Upper lobe of right lung (tissue), 1 donor: ENCODE measurements around the gene RFTN2. TPM values are rescaled to one million over a fixed set of nuclear protein-coding genes. Genes with fewer than 3 reads are reported as not detected.

ENCODE experiments used
- ATAC-seq: fragments of 200-7000 bp; cut with Tn5 transposase; one replicate; pipeline ENCODE4 v1.9.1; 2020; ENCODE audit warnings: mild to moderate bottlenecking, moderate library complexity
- DNase-seq: peaks from one replicate; pipeline ENCODE4 v3.0.0-alpha.2; 2020
- H3K27ac ChIP-seq: fragments of 200-600 bp; one replicate; pipeline ENCODE4 v1.8.0; 2022
- H3K27me3 ChIP-seq: fragments of 200-600 bp; one replicate; pipeline ENCODE4 v1.8.0; 2022; ENCODE audit warnings: mild to moderate bottlenecking
- H3K36me3 ChIP-seq: fragments of 200-600 bp; one replicate; pipeline ENCODE4 v1.8.0; 2022
- H3K4me1 ChIP-seq: fragments of 200-600 bp; one replicate; pipeline ENCODE4 v1.8.0; 2022
- H3K4me3 ChIP-seq: fragments of 200-600 bp; one replicate; pipeline ENCODE4 v1.8.0; 2022; ENCODE audit warnings: mild to moderate bottlenecking
- H3K9me3 ChIP-seq: fragments of 200-600 bp; one replicate; pipeline ENCODE4 v1.8.0; 2022
- intact Hi-C: fragments of 100-400 bp; cut with DNase I; formaldehyde crosslinking; loops from one replicate; pipeline ENCODE4 v1.11.0; 2022
- total RNA-seq: library from RNA; stranded (reverse); fragmentation: NEBNext Ultra II Directional; extraction: Animal tissue kit (Norgen Biotek cat#: 25700); gene quantifications from one replicate; pipeline ENCODE4 v1.2.1, GENCODE V29; 2021
- TF ChIP-seq, protein P1 (sequence below): fragments of 200-600 bp; IDR thresholded peaks from one replicate; pipeline ENCODE4 v1.8.0; 2022; ENCODE audit warnings: antibody characterized with exemption
- donor health status: DM: no; HTN: yes; CAD: no; lungs with severe emphysema.

The RFTN2 gene
- total RNA-seq, 1 donor from 2014 or later = 12.3 TPM

DNA sequence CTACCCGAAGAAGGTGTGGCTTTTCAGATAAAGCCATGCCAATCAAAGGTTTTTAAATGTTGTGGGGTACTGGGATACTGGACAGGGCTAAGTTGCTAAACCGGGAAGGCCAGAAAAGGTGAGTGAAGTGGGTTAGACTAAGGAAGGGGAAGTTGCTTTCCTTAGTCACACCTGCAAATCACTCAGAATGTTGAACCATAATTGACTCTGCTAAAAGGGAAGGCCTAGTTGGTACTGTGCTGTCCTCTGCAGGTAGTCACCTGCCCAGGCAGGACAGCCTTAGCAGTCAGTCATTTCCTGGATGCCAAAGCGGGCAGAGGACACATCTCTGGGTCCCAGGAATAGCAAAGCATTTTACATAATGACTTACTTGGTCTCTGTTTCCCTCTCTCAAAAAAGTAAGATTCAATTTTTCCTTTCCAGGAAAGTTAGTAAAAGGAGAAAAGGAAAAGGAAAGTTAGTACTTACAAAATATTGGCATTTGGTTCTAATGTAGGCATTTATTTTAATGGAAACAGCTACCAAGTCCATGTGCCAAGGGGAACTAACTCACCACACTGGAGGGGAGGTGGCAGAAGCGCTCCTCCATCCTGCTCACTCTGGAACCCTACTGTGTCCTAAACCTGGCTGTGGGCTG is 60.3 kb downstream of the RFTN2 start:
- peak; percentile 95 for ATAC-seq
- TF ChIP-seq, protein P1, sequence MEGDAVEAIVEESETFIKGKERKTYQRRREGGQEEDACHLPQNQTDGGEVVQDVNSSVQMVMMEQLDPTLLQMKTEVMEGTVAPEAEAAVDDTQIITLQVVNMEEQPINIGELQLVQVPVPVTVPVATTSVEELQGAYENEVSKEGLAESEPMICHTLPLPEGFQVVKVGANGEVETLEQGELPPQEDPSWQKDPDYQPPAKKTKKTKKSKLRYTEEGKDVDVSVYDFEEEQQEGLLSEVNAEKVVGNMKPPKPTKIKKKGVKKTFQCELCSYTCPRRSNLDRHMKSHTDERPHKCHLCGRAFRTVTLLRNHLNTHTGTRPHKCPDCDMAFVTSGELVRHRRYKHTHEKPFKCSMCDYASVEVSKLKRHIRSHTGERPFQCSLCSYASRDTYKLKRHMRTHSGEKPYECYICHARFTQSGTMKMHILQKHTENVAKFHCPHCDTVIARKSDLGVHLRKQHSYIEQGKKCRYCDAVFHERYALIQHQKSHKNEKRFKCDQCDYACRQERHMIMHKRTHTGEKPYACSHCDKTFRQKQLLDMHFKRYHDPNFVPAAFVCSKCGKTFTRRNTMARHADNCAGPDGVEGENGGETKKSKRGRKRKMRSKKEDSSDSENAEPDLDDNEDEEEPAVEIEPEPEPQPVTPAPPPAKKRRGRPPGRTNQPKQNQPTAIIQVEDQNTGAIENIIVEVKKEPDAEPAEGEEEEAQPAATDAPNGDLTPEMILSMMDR = peak; percentile 16
- DNase-seq = no peak
- Histone ChIP-seq H3K27ac (no peak overlapping the region), H3K36me3 (no peaks in the 10 kb centered on the region), H3K9me3 (no peaks in the 10 kb centered on the region), H3K4me1 (peaks cover 11% of the 10 kb centered on the region), H3K27me3 (no peaks in the 10 kb centered on the region), H3K4me3 (no peak overlapping the region)
- intact Hi-C loops = no loop called here

DNA sequence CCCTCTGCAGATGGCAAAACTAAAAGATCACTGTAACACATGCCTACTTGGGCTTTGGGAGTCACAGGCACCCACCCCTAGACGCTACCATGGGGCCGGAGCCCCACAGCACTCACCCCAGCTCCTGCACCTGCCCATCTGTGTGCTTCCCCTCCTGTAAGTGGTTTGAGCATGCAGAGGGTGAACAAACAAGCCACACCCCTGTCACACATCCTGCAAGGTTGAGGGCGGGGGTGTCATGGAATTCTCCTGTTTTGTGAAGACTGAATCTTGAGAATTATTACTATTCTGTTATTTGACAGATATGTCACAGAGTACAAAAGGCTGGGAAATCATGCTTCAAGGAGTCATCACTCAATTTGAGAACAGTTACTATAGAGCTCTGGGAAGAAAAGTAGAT is 60.9 kb downstream of the RFTN2 start:
- no peak overlapping the region for H3K4me3 ChIP-seq
- no peaks in the 10 kb centered on the region for H3K36me3 ChIP-seq
- ATAC-seq (peak; percentile 71), DNase-seq (no peak)
- intact Hi-C loops = no loop called here
- H3K4me1 ChIP-seq = peaks cover 11% of the 10 kb centered on the region
- no peak overlapping the region for H3K27ac ChIP-seq
- TF ChIP-seq, protein P1 = no peak
- no peaks in the 10 kb centered on the region for H3K9me3 ChIP-seq
- H3K27me3 ChIP-seq = no peaks in the 10 kb centered on the region

DNA sequence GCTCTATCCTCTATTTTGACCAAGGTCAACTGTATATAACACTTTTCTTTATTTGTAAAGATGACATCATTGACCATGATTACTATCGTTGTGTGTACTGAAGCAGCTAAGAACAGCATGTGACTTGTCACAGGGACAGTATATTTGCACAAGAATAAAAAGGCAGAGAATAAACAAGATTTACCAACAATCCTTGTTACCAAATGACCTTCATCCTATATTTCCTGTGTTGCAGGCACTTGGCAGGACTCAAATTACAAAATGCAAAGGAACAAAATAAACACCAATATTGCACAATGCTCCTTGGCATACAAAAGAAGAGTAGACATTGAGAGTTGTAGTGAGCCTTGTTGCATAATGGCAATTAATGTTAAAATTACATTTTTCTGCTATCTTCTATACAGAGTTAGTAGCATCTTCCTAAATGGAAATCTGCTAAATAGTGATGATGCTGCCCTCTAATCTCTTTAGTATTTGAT is 61.8 kb downstream of the RFTN2 start:
- H3K4me1 ChIP-seq = peaks cover 11% of the 10 kb centered on the region
- DNase-seq (no peak), ATAC-seq (peak; percentile 19)
- no peaks in the 10 kb centered on the region for H3K27me3 ChIP-seq
- no peak overlapping the region for H3K27ac ChIP-seq
- H3K4me3 ChIP-seq = no peak overlapping the region
- intact Hi-C loops = no loop called here
- no peaks in the 10 kb centered on the region for H3K9me3 ChIP-seq
- H3K36me3 ChIP-seq = no peaks in the 10 kb centered on the region
- TF ChIP-seq, protein P1 = no peak

DNA sequence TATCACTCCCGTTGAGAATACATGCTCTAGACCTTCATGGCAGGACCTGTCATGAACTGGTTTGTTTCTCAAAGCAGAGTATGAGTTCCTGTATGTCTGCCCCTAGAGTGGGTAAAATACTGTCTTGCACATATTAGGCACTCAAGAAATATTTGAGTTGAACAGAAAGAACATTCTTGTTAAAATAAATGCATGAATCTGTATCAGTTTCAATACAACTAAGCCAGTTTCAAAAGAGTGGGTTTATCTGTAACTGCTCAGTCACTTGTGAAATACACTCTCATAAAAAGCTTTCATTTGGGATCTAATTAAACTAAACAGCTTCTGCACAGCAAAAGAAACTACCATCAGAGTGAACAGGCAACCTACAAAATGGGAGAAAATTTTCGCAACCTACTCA is 69.2 kb downstream of the RFTN2 start:
- Histone ChIP-seq H3K27me3 (no peaks in the 10 kb centered on the region), H3K27ac (no peak overlapping the region), H3K36me3 (no peaks in the 10 kb centered on the region), H3K4me1 (no peaks in the 10 kb centered on the region), H3K9me3 (no peaks in the 10 kb centered on the region), H3K4me3 (no peak overlapping the region)
- no peak for ATAC-seq
- no peak for DNase-seq
- intact Hi-C loops = no loop called here
- TF ChIP-seq, protein P1 = no peak

DNA sequence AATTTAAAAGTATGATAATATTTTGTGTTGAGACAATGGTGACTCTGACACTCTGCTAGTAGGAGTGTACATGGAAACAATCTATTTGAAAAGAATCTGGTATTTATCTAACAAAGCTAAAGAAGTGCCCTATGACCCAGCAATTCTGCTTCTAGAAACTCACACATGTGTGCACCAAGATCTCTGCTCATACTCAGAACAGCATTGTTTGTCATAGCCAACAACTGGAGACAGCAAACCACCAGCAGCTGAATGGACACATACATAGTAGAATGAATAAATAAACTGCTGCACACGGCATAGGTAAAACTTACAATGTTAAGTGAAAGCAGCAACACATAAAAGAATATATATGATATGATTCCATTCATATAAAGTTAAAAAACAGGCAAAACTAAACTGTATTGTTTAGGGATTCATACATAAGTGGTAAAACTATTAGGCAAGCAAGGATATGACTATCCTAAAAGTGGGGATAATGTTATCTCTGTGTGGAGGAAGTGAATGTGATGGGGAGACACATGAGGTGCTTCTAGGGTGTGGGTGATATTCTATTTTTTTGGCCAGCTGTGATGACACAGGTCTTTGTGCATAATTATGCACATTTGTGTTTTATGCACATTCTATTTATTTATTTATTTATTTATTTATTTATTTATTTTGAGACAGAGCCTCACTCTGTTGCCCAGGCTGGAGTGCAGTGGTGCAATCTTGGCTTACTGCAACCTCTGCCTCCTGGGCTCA is 71.1 kb downstream of the RFTN2 start:
- TF ChIP-seq, protein P1 = no peak
- Histone ChIP-seq H3K4me3 (no peak overlapping the region), H3K27me3 (no peaks in the 10 kb centered on the region), H3K36me3 (no peaks in the 10 kb centered on the region), H3K27ac (no peak overlapping the region), H3K4me1 (no peaks in the 10 kb centered on the region), H3K9me3 (no peaks in the 10 kb centered on the region)
- DNase-seq (no peak), ATAC-seq (no peak)
- intact Hi-C loops = no loop called here
